ENCODE results near the gene KCNJ2. TPM values are rescaled to one million over a fixed set of nuclear protein-coding genes. Genes with fewer than 3 reads are reported as not detected.

Gene KCNJ2
- total RNA-seq, 1 experiment from 2014 or later: 1.5 TPM

GRCh38 chr17:70132505-70132904 lies 36.8 kb upstream of the KCNJ2 start:
- Histone ChIP-seq H3K27ac (ENCODE audit: low read length) (no peak overlapping the region), H3K27me3 (ENCODE audit: control insufficient read depth, insufficient read depth, low read length) (no peaks in the 10 kb centered on the region), H3K4me3 (ENCODE audit: low read depth in 2 of 2, low read length in 2 of 2) (no peak overlapping the region), H3K36me3 (ENCODE audit: control insufficient read depth, insufficient read depth, low read length) (no peaks in the 10 kb centered on the region), H3K4me1 (ENCODE audit: control insufficient read depth, insufficient read depth, low read length) (no peaks in the 10 kb centered on the region), H3K9me3 (ENCODE audit: control insufficient read depth, insufficient read depth, low read depth, low read length) (no peaks in the 10 kb centered on the region)
- ChIA-PET POLR2A (no interaction called here), CTCF (no interaction called here)
- intact Hi-C loops (cut with micrococcal nuclease; ENCODE audit: unreplicated experiment) (no loop called here), in situ Hi-C loops (cut with HindIII; ENCODE audit: low pct_unique_long_range_greater_than_20kb, low sequenced_read_pairs) (no loop called here)
- ATAC-seq: no peak
- DNase-seq (ENCODE audit: low read depth, low spot score): no peak
- BruUV-seq (replicated peaks): no TSS peak
- TF ChIP-seq, protein P1, sequence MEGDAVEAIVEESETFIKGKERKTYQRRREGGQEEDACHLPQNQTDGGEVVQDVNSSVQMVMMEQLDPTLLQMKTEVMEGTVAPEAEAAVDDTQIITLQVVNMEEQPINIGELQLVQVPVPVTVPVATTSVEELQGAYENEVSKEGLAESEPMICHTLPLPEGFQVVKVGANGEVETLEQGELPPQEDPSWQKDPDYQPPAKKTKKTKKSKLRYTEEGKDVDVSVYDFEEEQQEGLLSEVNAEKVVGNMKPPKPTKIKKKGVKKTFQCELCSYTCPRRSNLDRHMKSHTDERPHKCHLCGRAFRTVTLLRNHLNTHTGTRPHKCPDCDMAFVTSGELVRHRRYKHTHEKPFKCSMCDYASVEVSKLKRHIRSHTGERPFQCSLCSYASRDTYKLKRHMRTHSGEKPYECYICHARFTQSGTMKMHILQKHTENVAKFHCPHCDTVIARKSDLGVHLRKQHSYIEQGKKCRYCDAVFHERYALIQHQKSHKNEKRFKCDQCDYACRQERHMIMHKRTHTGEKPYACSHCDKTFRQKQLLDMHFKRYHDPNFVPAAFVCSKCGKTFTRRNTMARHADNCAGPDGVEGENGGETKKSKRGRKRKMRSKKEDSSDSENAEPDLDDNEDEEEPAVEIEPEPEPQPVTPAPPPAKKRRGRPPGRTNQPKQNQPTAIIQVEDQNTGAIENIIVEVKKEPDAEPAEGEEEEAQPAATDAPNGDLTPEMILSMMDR (IDR thresholded peaks at IDR 0.05): no peak
- TF ChIP-seq, protein P2, sequence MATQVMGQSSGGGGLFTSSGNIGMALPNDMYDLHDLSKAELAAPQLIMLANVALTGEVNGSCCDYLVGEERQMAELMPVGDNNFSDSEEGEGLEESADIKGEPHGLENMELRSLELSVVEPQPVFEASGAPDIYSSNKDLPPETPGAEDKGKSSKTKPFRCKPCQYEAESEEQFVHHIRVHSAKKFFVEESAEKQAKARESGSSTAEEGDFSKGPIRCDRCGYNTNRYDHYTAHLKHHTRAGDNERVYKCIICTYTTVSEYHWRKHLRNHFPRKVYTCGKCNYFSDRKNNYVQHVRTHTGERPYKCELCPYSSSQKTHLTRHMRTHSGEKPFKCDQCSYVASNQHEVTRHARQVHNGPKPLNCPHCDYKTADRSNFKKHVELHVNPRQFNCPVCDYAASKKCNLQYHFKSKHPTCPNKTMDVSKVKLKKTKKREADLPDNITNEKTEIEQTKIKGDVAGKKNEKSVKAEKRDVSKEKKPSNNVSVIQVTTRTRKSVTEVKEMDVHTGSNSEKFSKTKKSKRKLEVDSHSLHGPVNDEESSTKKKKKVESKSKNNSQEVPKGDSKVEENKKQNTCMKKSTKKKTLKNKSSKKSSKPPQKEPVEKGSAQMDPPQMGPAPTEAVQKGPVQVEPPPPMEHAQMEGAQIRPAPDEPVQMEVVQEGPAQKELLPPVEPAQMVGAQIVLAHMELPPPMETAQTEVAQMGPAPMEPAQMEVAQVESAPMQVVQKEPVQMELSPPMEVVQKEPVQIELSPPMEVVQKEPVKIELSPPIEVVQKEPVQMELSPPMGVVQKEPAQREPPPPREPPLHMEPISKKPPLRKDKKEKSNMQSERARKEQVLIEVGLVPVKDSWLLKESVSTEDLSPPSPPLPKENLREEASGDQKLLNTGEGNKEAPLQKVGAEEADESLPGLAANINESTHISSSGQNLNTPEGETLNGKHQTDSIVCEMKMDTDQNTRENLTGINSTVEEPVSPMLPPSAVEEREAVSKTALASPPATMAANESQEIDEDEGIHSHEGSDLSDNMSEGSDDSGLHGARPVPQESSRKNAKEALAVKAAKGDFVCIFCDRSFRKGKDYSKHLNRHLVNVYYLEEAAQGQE (IDR thresholded peaks at IDR 0.05; ENCODE audit: insufficient read depth in 1 of 2, low read depth in 2 of 2, low read length in 1 of 2): no peak
- TF ChIP-seq SIN3A (IDR thresholded peaks at IDR 0.05; ENCODE audit: borderline replicate concordance, insufficient read depth, low read depth, low read length): no peak
- no peak for TF ChIP-seq POLR2AphosphoS5 (IDR thresholded peaks at IDR 0.05; ENCODE audit: low read depth, low read length)
- no peak for TF ChIP-seq TCF7L2 (IDR thresholded peaks at IDR 0.05; ENCODE audit: low read depth, low read length)

DNA sequence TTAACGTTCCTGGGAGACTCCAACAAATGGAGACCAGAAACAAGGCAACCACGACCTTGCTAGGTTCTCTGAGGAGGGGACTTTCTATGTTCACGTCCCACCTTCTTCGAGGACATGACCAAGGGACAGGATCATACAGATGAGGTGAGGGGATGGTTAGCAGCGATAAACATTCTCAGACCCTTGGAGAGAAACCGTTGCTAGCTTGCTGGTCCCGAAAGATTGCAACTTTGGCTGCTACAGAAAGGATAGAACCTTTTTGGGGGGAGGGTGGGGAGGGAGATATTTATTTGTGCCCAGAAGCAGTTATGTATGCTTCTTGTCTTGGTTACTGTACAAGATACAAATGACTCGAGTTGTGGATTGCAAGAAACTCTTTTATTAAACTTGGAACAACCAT lies 35.3 kb upstream of the KCNJ2 start:
- no TSS peak for BruUV-seq (replicated peaks)
- no peaks in the 10 kb centered on the region for H3K36me3 ChIP-seq (ENCODE audit: control insufficient read depth, insufficient read depth, low read length)
- no peak for DNase-seq (ENCODE audit: low read depth, low spot score)
- no peak overlapping the region for H3K4me3 ChIP-seq (ENCODE audit: low read depth in 2 of 2, low read length in 2 of 2)
- intact Hi-C loops (cut with micrococcal nuclease; ENCODE audit: unreplicated experiment) (no loop called here), in situ Hi-C loops (cut with HindIII; ENCODE audit: low pct_unique_long_range_greater_than_20kb, low sequenced_read_pairs) (no loop called here)
- no peaks in the 10 kb centered on the region for H3K9me3 ChIP-seq (ENCODE audit: control insufficient read depth, insufficient read depth, low read depth, low read length)
- no peak for ATAC-seq
- no peaks in the 10 kb centered on the region for H3K27me3 ChIP-seq (ENCODE audit: control insufficient read depth, insufficient read depth, low read length)
- TF ChIP-seq TCF7L2 (IDR thresholded peaks at IDR 0.05; ENCODE audit: low read depth, low read length): no peak
- TF ChIP-seq, protein P1 (IDR thresholded peaks at IDR 0.05): no peak
- TF ChIP-seq, protein P2 (IDR thresholded peaks at IDR 0.05; ENCODE audit: insufficient read depth in 1 of 2, low read depth in 2 of 2, low read length in 1 of 2): no peak
- no peak for TF ChIP-seq POLR2AphosphoS5 (IDR thresholded peaks at IDR 0.05; ENCODE audit: low read depth, low read length)
- no peak for TF ChIP-seq SIN3A (IDR thresholded peaks at IDR 0.05; ENCODE audit: borderline replicate concordance, insufficient read depth, low read depth, low read length)
- peaks cover 3% of the 10 kb centered on the region; the same call in 1 of the 2 replicates for H3K4me1 ChIP-seq (ENCODE audit: control insufficient read depth, insufficient read depth, low read length)
- no peak overlapping the region for H3K27ac ChIP-seq (ENCODE audit: low read length)
- CTCF ChIA-PET: no interaction called here
- POLR2A ChIA-PET: no interaction called here
